ENCODE results near the gene ERC1.
A peak's percentile ranks its signal among the peaks of the same experiment; 100 is the strongest.
"Not testable (repeated sequence)": the region's sequence is repeated elsewhere in the genome, so short reads cannot be mapped to it uniquely, and the experiment has no call there.

The ERC1 gene

DNA sequence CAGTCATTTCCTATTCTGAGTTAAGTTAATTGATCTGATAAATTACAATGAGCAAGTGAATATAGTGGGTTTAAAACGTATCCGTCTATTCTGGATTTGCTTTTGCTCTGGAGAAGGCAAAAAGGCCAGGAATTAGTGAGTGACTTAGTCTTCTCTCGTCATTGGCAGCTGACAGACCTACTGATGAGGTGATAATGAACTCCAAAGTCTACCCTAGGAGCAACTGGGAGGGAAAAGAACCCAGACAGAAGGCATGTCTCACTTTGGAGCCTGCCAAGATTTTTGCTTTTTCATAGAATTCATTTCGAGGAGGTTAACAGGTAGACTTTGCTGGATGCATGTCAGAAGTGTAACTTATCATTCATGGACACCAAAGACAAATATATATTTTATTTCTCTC lies 333.1 kb downstream of the ERC1 start:
- DNase-seq (ENCODE audit: low read depth), result no peak

DNA sequence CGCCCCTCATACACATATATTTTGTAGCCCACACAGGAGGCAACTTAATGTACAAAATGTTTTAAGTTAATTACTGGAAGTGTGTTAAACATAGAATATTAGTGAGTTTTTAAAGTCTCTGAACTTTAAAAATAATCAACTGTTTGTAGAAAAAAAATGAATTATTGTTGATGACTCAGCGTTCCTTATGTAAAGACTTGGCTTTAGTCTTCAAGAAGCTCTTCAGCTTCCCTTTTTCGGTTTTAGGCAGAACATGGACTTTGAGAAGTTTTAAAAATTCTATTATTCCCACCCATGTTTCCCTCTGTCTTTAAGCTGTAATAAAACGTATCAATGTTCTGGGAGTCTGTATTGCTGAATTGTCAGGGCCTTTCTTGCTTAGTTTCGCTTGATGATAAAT lies 333.9 kb downstream of the ERC1 start:
- DNase-seq (ENCODE audit: low read depth), result no peak

- no peak for DNase-seq (ENCODE audit: low read depth)
Measured at GRCh38 chr12:1325666-1326065, 334.6 kb downstream of the ERC1 start.

- DNase-seq (ENCODE audit: low read depth), result no peak
Measured at GRCh38 chr12:1326258-1326657, 335.2 kb downstream of the ERC1 start.

GRCh38 chr12:1328391-1328790 lies 337.4 kb downstream of the ERC1 start:
- DNase-seq (ENCODE audit: low read depth), result no peak

DNA sequence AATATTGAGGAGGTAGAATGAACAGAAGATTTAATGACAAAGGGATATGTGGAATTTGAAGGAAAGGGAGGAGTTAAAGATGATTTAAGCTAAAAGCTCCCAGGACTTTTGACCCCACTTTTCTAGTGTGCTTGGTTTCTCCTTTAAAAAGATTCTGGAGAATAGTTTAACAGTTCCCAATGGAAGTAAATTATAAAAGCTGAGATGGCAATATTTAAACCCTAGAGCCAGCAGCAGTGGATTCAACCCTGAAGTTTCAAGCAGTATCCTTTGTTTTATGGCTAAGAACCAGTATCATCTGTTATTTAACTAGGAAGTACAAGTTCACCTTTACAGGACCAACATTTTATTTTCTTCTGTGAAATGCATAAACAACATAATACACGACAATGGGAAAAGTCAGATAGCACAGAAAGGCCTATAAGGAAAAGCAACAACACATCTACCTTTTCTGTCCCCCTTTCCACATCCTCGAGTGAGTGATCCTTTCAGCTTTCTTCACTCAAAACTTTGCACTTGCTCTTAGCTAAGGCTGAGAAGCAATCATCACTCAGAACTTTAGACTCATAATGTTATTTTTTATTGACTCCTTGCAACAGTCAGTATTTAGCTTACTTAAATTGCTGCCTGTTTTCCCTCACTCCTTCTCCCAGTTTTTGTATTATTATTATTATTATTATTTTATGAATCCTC lies 338.9 kb downstream of the ERC1 start:
- no peak for DNase-seq (ENCODE audit: low read depth)

- DNase-seq (ENCODE audit: low read depth), result no peak
Measured at GRCh38 chr12:1330477-1330827, 339.4 kb downstream of the ERC1 start.

GRCh38 chr12:1332327-1332726 lies 341.3 kb downstream of the ERC1 start:
- DNase-seq (ENCODE audit: low read depth), result no peak

GRCh38 chr12:1338483-1339177 lies 347.6 kb downstream of the ERC1 start:
- no peak for DNase-seq (ENCODE audit: low read depth)

- not testable (repeated sequence) for DNase-seq (ENCODE audit: low read depth)
Measured at GRCh38 chr12:1339178-1339541, 348.1 kb downstream of the ERC1 start.

- DNase-seq (ENCODE audit: low read depth), result no peak
Measured at GRCh38 chr12:1339618-1340319, 348.7 kb downstream of the ERC1 start.

DNA sequence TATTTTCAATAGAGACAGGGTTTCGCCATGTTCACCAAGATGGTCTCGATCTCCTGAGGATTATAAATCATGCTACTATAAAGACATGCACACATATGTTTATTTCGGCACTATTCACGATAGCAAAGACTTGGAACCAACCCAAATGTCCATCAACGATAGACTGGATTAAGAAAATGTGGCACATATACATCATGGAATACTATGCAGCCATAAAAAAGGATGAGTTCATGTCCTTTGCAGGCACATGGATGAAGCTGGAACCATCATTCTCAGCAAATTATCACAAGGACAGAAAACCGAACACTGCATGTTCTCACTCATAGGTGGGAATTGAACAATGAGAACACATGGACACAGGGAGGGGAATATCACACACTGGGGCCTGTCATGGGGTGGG lies 350.2 kb downstream of the ERC1 start:
- DNase-seq (ENCODE audit: low read depth), result not testable (repeated sequence)

DNA sequence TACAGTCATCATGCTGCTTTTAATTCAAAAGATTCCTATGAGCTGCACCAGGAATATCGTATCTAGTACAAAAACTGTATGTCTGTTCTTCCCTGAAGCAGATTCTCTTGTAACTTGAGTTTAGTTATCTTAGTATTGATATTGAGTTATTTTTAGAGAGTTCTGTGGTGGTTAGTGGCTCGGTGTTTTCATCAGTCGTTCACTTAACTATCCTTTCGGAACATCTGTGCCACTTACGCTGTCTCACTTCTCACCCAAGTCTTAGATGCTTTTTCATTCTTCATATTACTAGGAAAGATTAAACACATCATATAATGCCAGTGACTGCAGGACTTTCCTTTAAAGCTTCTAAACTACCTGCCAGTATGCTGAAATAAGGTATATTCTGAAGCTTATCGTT lies 352.4 kb downstream of the ERC1 start:
- DNase-seq (ENCODE audit: low read depth), result no peak

- DNase-seq (ENCODE audit: low read depth), result no peak
Measured at GRCh38 chr12:1344245-1344644, 353.2 kb downstream of the ERC1 start.

- peak; percentile 81 for DNase-seq (ENCODE audit: low read depth)
Measured at GRCh38 chr12:1346126-1346525, 355.1 kb downstream of the ERC1 start.

- no peak for DNase-seq (ENCODE audit: low read depth)
Measured at GRCh38 chr12:1347294-1347693, 356.3 kb downstream of the ERC1 start.

- peak; percentile 47 for DNase-seq (ENCODE audit: low read depth)
Measured at GRCh38 chr12:1348606-1349005, 357.6 kb downstream of the ERC1 start.

- peak; percentile 94 for DNase-seq (ENCODE audit: low read depth)
Measured at GRCh38 chr12:1350055-1350933, 359.3 kb downstream of the ERC1 start.

GRCh38 chr12:1350934-1351240 lies 359.9 kb downstream of the ERC1 start:
- DNase-seq (ENCODE audit: low read depth), result peak; percentile 34

- peak; percentile 59 for DNase-seq (ENCODE audit: low read depth)
Measured at GRCh38 chr12:1351926-1352325, 360.9 kb downstream of the ERC1 start.

DNA sequence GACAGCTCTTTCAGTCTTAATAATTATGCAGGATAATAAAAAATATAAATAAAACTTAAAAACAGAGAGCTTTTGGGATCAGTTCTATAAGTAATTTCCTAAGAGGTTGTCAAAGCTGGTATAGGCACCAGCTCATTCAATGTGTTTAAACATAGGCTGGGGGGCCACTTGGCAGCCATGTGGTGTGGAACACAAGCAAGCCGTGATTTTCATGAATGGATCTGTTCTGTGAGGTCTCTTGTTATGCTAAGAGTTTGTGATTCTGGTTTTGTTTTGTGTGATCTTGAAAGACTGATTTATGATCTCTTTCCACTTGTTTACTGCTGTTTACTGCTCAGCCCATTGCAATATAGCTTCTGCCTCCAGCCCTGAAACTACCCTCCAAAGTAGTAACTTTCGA lies 362.4 kb downstream of the ERC1 start:
- no peak for DNase-seq (ENCODE audit: low read depth)

- DNase-seq (ENCODE audit: low read depth), result peak; percentile 51
Measured at GRCh38 chr12:1355396-1355795, 364.4 kb downstream of the ERC1 start.

DNA sequence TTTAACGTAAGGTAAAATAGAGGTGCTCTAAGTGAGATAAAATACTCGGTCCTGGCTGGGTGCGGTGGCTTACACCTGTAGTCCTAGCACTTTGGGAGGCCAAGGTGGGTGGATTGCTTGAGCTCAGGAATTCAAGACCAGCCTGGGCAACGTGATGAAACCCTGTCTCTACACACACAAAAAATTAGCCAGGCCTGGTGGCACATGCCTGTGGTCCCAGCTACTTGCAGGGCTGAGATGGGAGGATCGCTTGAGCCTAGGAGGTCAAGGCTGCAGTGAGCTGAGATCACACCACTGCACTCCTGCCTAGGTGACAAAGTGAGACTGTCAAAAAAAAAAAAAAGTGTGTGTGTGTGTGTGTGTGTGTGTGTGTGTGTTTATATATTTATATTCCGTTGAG lies 364.8 kb downstream of the ERC1 start:
- not testable (repeated sequence) for DNase-seq (ENCODE audit: low read depth)
